Type B pancreatic cell (in vitro differentiated cells): Measurements from ENCODE around the gene BDKRB2. TPM values are rescaled to one million over a fixed set of nuclear protein-coding genes. Genes with fewer than 3 reads are reported as not detected.

Experiments used
- DNase-seq: peaks from one replicate; pipeline ENCODE4 v3.0.0; 2021; ENCODE audit warnings: mixed read lengths; ENCODE audit not compliant: unreplicated experiment; ENCODE audit errors: extremely low spot score
- H3K27ac Mint-ChIP-seq: 2 replicates; pipeline ENCODE4 v1.8.0; 2021; ENCODE audit warnings: mild to moderate bottlenecking, mixed read lengths
- H3K27me3 Mint-ChIP-seq: 2 replicates; pipeline ENCODE4 v1.8.0; 2021; ENCODE audit warnings: mixed read lengths
- H3K36me3 Mint-ChIP-seq: 2 replicates; pipeline ENCODE4 v1.8.0; 2021; ENCODE audit warnings: mixed read lengths
- H3K4me1 Mint-ChIP-seq: one replicate; pipeline ENCODE4 v1.8.0; 2021; ENCODE audit warnings: mixed read lengths; ENCODE audit not compliant: unreplicated experiment
- H3K4me3 Mint-ChIP-seq: 2 replicates; pipeline ENCODE4 v1.8.0; 2021; ENCODE audit warnings: mild to moderate bottlenecking, mixed read lengths
- H3K9me3 Mint-ChIP-seq: 2 replicates; pipeline ENCODE4 v1.8.0; 2021; ENCODE audit warnings: mixed read lengths
- CTCF ChIP-seq: fragments of 200-600 bp; sonication (generic); conservative IDR thresholded peaks from 2 replicates; pipeline ENCODE4 v1.5.0; 2021; ENCODE audit warnings: antibody characterized with exemption, mild to moderate bottlenecking
- total RNA-seq: library from RNA; stranded (reverse); gene quantifications from 2 replicates; pipeline ENCODE4 v1.2.1, GENCODE V29; 2021; ENCODE audit warnings: low replicate concordance

The BDKRB2 gene
- total RNA-seq, 1 donor from 2014 or later = 2.1 TPM

GRCh38 chr14:96232506-96232905 lies 27.9 kb downstream of the BDKRB2 start:
- H3K36me3 Mint-ChIP-seq = no peaks in the 10 kb centered on the region
- no peaks in the 10 kb centered on the region for H3K9me3 Mint-ChIP-seq
- DNase-seq = no peak
- no peak for TF ChIP-seq CTCF
- H3K4me1 Mint-ChIP-seq = no peaks in the 10 kb centered on the region
- no peaks in the 10 kb centered on the region for H3K27me3 Mint-ChIP-seq
- no peak overlapping the region for H3K4me3 Mint-ChIP-seq
- no peak overlapping the region for H3K27ac Mint-ChIP-seq

GRCh38 chr14:96233661-96234060 lies 29.0 kb downstream of the BDKRB2 start:
- Mint-ChIP-seq H3K27ac (no peak overlapping the region), H3K27me3 (no peaks in the 10 kb centered on the region)

GRCh38 chr14:96235426-96235825 lies 30.8 kb downstream of the BDKRB2 start:
- Mint-ChIP-seq H3K9me3 (no peaks in the 10 kb centered on the region), H3K27me3 (no peaks in the 10 kb centered on the region), H3K4me1 (no peaks in the 10 kb centered on the region), H3K36me3 (no peaks in the 10 kb centered on the region), H3K27ac (no peak overlapping the region), H3K4me3 (no peak overlapping the region)
- no peak for DNase-seq
- no peak for TF ChIP-seq CTCF

More at GRCh38 chr14:96233661-96234060, 29.0 kb downstream of the BDKRB2 start:
- Mint-ChIP-seq H3K4me3 (no peak overlapping the region), H3K36me3 (no peaks in the 10 kb centered on the region), H3K9me3 (no peaks in the 10 kb centered on the region), H3K4me1 (no peaks in the 10 kb centered on the region)
- no peak for DNase-seq
- TF ChIP-seq CTCF = no peak

GRCh38 chr14:96237641-96238040 lies 33.0 kb downstream of the BDKRB2 start:
- Mint-ChIP-seq H3K27ac (no peak overlapping the region), H3K27me3 (no peaks in the 10 kb centered on the region), H3K4me3 (no peak overlapping the region), H3K4me1 (no peaks in the 10 kb centered on the region), H3K9me3 (no peaks in the 10 kb centered on the region), H3K36me3 (peaks cover 3% of the 10 kb centered on the region)
- DNase-seq = no peak
- no peak for TF ChIP-seq CTCF

- Mint-ChIP-seq H3K4me3 (no peak overlapping the region), H3K36me3 (peaks cover 3% of the 10 kb centered on the region), H3K27ac (no peak overlapping the region), H3K4me1 (no peaks in the 10 kb centered on the region), H3K27me3 (no peaks in the 10 kb centered on the region), H3K9me3 (peaks cover under 1% of the 10 kb centered on the region)
- no peak for DNase-seq
- no peak for TF ChIP-seq CTCF
Observed at GRCh38 chr14:96238676-96239265, 34.1 kb downstream of the BDKRB2 start.

GRCh38 chr14:96239711-96240141 lies 35.1 kb downstream of the BDKRB2 start:
- peak overlapping the region; percentile 41 for H3K27ac Mint-ChIP-seq
- no peak overlapping the region for H3K4me3 Mint-ChIP-seq
- no peaks in the 10 kb centered on the region for H3K27me3 Mint-ChIP-seq
- DNase-seq = no peak
- peaks cover 3% of the 10 kb centered on the region for H3K36me3 Mint-ChIP-seq
- H3K4me1 Mint-ChIP-seq = no peaks in the 10 kb centered on the region
- H3K9me3 Mint-ChIP-seq = peaks cover 4% of the 10 kb centered on the region
- TF ChIP-seq CTCF = no peak
